NCI-H2107 treated with DMSO at 0.1 percent for 48 hours (cell line): ENCODE results near the gene RYK.
"Not testable (repeated sequence)": the region's sequence is repeated elsewhere in the genome, so short reads cannot be mapped to it uniquely, and the experiment has no call there.

ENCODE experiments used
- DNase-seq: peaks from one replicate; lab custom pipeline; 2025; ENCODE audit not compliant: unreplicated experiment; lab: John Stamatoyannopoulos, UW

Gene RYK

DNA sequence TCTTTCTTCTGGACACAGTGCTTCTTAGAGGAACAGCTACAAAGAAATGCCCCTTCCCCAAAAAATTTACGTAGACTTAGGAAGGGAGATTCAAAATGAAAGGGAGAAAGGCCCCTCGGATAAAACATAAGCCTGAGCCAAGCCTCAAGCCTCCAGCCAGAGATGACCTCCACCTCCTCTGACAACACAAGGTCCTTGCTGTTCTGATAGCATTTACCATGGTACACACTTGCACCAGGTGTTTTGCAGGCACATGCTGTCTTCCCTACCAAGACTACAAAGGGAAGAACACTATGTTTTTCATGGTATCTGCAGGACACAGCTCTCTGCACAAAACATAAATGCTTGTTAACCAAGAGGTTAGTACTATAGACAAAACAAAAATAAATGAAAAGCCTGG lies 27.8 kb downstream of the RYK start:
- DNase-seq, result no peak

- no peak for DNase-seq
These were observed 33.8 kb downstream of the RYK start for GRCh38 chr3:134216851-134217250.

DNA sequence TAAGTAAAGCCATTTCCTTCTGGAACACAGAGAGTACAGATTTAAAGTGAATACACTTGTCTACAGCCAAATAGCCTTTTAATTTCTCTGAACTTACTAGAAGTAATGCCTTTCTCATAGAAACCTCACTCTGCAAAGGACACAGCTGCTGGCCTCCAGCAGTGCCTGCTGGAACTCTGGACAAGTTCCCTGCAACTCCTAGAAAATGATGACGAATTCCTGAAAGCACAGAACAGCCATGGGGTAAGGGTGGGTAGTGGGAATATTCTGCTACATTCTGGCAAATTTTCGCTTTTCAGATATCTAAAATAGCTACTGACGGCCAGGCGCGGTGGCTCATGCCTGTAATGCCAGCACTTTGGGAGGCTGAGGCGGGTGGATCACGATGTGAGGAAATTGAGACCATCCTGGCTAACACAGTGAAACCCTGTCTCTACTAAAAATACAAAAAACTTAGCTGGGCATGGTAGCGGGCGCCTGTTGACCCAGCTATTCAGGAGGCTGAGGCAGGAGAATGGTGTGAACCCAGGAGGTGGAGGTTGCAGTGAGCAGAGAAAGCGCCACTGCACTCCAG lies 34.4 kb downstream of the RYK start:
- DNase-seq, result no peak

GRCh38 chr3:134214239-134214638 lies 36.4 kb downstream of the RYK start:
- DNase-seq, result no peak

DNA sequence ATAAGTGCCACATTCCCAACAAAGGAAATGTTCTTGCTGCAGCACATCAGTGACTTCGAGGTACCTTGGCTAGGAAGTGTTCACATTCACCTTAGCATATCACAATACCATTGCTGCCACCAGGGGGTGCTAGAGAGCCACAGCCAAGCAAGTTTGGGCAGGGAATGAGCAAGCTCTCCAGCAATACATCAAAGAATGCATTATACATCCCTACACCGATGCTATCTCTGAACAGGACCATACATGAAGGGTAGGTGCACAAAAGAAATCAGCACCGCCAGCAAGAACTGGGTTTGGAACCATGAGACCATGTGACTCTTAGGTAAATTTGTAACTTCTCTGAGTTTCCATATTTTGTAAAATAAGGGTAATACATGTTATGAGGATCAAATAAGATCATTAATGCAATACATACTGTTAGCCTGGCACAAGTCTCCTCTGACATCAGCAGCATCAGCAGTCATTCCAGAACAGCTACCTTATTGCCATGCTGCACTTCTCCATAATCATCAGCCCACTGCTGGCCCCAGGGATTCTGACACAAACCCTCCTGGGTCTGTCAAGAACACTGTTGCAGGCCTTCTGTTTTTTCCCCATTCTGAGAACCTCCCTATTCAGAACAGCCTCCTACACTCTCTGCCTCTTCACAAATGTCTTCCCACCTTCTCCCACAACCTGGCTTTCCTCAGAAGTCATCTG lies 37.5 kb downstream of the RYK start:
- DNase-seq, result peak; percentile 62

DNA sequence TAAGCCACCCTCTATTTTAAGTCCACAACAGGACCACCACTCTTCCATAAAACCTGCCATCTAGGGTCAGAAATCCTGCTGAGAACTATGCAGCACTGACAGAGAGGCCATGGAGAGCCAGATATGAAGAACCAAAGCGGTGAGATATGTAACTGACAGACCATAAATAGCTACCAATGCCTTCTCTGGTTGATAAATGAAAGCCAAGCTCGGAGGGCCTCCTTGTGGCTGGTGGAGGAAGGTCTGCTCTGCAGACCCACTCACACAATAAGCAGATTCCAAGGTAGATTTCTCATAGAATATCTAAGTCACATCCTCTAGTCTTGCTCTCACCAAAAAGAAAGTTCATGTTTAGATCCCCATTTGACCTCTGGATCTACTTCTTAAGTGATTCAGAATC lies 38.9 kb downstream of the RYK start:
- peak; percentile 37 for DNase-seq

DNA sequence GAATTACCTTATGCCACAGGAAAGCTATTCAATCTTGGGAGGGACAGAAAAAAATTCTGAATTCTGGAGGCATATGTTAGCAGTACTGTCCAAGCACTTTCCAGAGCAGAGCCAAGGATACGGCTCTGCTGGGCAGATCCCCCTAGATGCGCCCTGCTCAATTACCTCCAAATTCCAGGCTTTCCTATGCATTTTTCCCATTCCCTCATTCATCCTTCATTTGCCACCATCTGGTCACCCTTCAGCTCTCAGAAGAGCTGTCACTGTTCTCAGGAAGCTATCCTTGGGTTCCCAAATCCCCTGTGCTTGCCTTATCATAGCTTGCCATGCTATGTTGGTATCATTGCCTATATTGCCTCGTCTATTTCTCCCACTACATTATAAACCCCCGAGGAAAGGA lies 45.2 kb downstream of the RYK start:
- DNase-seq, result no peak

- DNase-seq, result no peak
These were observed 49.2 kb downstream of the RYK start for GRCh38 chr3:134201201-134202130.

GRCh38 chr3:134199880-134200279 lies 50.8 kb downstream of the RYK start:
- DNase-seq, result not testable (repeated sequence)

DNA sequence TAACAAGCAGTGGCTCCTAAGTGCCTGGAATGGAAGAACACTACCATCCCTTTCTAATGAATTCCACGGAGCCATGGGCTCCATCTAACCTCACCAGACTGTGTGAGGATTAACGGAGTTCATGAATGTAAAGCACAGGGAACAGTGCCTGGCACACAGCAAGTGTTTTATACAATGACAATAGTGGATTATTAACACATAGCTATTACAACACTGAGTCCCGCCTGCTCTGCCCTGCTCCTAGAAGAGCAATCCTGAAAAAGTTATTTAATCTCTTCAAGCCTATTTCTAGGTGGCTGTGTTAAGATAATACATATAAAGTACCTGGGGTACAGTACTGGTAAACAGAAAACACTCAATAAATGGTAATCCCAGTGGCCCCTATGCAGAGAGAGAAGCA lies 51.4 kb downstream of the RYK start:
- no peak for DNase-seq

GRCh38 chr3:134198414-134198813 lies 52.2 kb downstream of the RYK start:
- no peak for DNase-seq

GRCh38 chr3:134197681-134198261 lies 52.9 kb downstream of the RYK start:
- DNase-seq, result peak; percentile 48

- no peak for DNase-seq
These were observed 56.4 kb downstream of the RYK start for GRCh38 chr3:134194247-134194646.

DNA sequence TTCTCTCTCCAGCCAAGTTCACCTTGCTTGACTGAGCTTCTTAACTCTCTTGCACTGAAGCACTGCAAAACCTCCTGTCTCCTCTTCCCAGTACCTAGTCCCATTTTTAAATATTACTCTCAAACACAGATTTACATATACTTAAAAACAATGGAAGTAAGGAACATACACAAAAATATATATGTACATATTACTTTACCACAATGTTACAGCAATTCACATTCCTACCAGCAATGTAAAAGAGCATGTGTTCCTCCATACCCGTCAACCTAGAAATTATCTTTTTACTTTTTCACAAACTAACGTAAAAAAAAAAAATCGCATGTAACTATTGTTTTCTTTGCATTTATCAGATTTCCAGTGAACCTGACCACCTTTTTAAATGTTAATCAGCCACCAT lies 60.4 kb downstream of the RYK start:
- no peak for DNase-seq

DNA sequence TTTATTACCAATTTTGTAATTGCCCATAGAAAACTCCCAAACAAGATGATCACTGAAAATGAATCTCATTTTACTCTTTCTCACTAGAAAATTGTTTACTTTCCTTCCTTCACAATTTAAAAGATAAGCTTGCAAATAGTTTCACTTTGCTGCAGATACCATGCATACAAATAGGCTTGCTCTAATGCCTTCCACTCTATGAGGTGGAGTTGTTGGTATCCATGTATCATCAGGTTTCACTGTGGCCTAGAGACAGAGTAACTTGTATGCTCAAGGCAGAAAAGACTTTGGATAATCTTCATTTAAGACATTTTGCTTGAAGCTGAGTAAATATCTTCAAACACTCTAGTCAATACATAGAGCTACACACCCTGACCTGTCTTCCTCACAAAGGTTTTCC lies 60.8 kb downstream of the RYK start:
- DNase-seq, result no peak

GRCh38 chr3:134186391-134186790 lies 64.3 kb downstream of the RYK start:
- no peak for DNase-seq

DNA sequence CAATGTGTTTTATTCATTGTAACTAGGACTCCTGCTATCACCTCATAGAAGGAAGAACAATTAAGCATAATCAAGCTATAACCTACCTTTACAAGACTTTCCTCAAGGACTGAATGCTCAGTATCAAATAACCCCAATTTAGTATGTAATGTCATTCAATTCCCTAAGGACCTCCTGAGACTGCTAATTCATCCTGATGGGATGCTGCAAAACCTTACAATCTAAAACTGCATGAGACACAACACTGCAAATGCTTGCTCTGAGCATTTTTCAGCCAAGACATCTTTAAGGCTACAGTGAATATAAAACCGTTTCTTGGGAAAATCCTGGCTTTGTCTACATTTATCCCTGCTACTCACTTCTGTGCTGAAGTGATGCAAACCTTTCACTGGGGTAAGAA lies 69.9 kb downstream of the RYK start:
- peak; percentile 43 for DNase-seq

DNA sequence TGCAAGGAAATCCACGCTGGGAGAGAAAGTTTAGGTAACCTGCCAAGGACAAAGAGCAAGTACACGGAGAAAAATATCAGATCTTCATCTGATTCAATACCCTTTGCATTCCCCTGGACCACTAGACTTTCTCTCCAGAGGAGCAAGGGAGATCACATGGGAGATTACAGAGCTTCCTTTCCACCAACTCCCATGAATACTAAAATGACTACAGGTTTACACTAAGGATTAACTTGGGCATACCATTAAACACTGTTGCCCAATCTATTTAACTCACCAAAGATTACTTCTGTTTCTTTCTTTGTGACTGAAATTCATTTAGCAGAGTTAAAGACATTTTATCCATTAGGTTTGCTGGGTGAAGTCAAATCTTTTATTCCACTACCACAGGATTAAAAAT lies 71.2 kb downstream of the RYK start:
- DNase-seq, result no peak

- no peak for DNase-seq
These were observed 87.6 kb downstream of the RYK start for GRCh38 chr3:134163096-134163495.

- no peak for DNase-seq
These were observed 88.6 kb downstream of the RYK start for GRCh38 chr3:134161898-134162615.

DNA sequence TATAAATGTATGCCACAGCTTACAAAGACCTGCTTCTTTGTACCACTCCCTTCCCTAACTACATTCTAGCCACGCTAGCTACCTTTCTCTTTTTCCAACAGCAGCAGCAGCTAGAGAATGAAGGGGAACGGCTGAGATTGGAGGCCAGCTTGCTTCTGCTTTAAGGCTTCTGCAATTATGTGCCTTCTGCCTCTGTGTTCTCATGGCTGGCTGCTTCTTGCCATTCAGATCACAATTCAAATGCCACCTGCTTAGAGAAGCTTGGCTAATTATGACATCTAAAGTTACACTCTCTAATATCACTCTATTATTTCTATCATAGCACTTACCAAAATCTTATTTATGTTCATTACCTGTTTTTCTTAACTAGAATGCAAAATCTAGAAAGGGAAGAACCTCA lies 95.2 kb downstream of the RYK start:
- DNase-seq, result peak; percentile 53
